ENCODE data around the gene ZNF326.

DNA sequence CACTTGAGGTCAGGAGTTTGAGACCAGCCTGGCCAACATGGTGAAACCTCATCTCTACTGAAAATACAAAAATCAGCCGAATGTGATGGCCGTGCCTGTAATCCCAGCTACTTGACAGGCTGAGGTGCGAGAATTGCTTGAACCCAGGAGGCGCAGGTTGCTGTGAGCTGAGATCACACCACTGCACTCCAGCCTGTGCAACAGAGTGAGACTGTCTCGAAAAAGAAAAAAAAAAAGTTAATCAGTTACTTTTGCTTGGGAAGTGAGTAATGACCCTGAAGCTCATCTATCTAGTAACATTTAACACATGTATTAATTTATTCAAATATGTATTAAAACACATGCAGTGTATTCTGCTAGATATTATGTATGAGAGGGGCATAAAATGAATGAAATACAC, 49.4 kb downstream of the ZNF326 start:
- TF ChIP-seq, protein P1, sequence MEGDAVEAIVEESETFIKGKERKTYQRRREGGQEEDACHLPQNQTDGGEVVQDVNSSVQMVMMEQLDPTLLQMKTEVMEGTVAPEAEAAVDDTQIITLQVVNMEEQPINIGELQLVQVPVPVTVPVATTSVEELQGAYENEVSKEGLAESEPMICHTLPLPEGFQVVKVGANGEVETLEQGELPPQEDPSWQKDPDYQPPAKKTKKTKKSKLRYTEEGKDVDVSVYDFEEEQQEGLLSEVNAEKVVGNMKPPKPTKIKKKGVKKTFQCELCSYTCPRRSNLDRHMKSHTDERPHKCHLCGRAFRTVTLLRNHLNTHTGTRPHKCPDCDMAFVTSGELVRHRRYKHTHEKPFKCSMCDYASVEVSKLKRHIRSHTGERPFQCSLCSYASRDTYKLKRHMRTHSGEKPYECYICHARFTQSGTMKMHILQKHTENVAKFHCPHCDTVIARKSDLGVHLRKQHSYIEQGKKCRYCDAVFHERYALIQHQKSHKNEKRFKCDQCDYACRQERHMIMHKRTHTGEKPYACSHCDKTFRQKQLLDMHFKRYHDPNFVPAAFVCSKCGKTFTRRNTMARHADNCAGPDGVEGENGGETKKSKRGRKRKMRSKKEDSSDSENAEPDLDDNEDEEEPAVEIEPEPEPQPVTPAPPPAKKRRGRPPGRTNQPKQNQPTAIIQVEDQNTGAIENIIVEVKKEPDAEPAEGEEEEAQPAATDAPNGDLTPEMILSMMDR (conservative IDR thresholded peaks at IDR 0.05), result no peak
- no peak for TF ChIP-seq EZH2 (IDR thresholded peaks at IDR 0.05; ENCODE audit: low read depth)

Data from PC-9 (cell line).